Skin of body (tissue), 2 donors: Measurements from ENCODE around the gene SGSH. TPM values are rescaled to one million over a fixed set of nuclear protein-coding genes. Genes with fewer than 3 reads are reported as not detected.
"Not testable (repeated sequence)": the region's sequence is repeated elsewhere in the genome, so short reads cannot be mapped to it uniquely, and the experiment has no call there.

ENCODE experiments used
- DNase-seq: peaks from one replicate; lab custom pipeline; 2025; lab: John Stamatoyannopoulos, UW
- total RNA-seq: library from RNA; depleted of rRNA; stranded (reverse); fragments of >200 nt; gene quantifications from one replicate; pipeline ENCODE4 v1.2.3, GENCODE V29; 2014

The SGSH gene
- total RNA-seq, 1 donor from 2014 or later = 9.9 TPM

- DNase-seq = no peak
Observed at GRCh38 chr17:80253631-80254395, 33.7 kb upstream of the SGSH start.

- DNase-seq = no peak
Observed at GRCh38 chr17:80252871-80253270, 32.7 kb upstream of the SGSH start.

- DNase-seq = no peak
Observed at GRCh38 chr17:80251966-80252365, 31.8 kb upstream of the SGSH start.

GRCh38 chr17:80248894-80249710, 29.0 kb upstream of the SGSH start:
- DNase-seq = no peak

GRCh38 chr17:80248001-80248893, 28.1 kb upstream of the SGSH start:
- no peak for DNase-seq

GRCh38 chr17:80247561-80247960, 27.4 kb upstream of the SGSH start:
- no peak for DNase-seq

GRCh38 chr17:80246726-80247125, 26.6 kb upstream of the SGSH start:
- no peak for DNase-seq

GRCh38 chr17:80246266-80246681, 26.1 kb upstream of the SGSH start:
- DNase-seq = no peak

GRCh38 chr17:80245566-80246265, 25.6 kb upstream of the SGSH start:
- DNase-seq = no peak

GRCh38 chr17:80244871-80245509, 24.9 kb upstream of the SGSH start:
- DNase-seq = no peak

- DNase-seq = not testable (repeated sequence)
Observed at GRCh38 chr17:80244448-80244847, 24.3 kb upstream of the SGSH start.

- no peak for DNase-seq
Observed at GRCh38 chr17:80243526-80244433, 23.6 kb upstream of the SGSH start.

GRCh38 chr17:80242505-80242904, 22.4 kb upstream of the SGSH start:
- DNase-seq = no peak

- DNase-seq = no peak
Observed at GRCh38 chr17:80237386-80237785, 17.3 kb upstream of the SGSH start.

GRCh38 chr17:80236911-80237310, 16.8 kb upstream of the SGSH start:
- DNase-seq = no peak

- no peak for DNase-seq
Observed at GRCh38 chr17:80233202-80233601, 13.1 kb upstream of the SGSH start.

- DNase-seq = no peak
Observed at GRCh38 chr17:80232438-80232837, 12.3 kb upstream of the SGSH start.

GRCh38 chr17:80229011-80229410, 8.9 kb upstream of the SGSH start:
- no peak for DNase-seq

GRCh38 chr17:80228477-80228876, 8.3 kb upstream of the SGSH start:
- DNase-seq = no peak
